Measurements from ENCODE around the gene PIK3C2A. TPM values are rescaled to one million over a fixed set of nuclear protein-coding genes. Genes with fewer than 3 reads are reported as not detected.
A peak's percentile ranks its signal among the peaks of the same experiment; 100 is the strongest.

PIK3C2A gene
- total and polyA plus RNA-seq, 2 donors (not counting 3 experiments of a cell fraction or from before 2014, with no cell fraction given): 33.7 to 142 TPM

GRCh38 chr11:17209939-17210245, 2.1 kb upstream of the PIK3C2A start:
- CTCF ChIA-PET: interaction anchor here (0.7 to 3.6 kb wide), 11 partner anchors 8 to 424 kb away, joined by 3 to 34 read pairs (median 4); no protein-coding TSS in a partner anchor
- peak overlapping the region; percentile 84 for H3K9ac ChIP-seq (replicated peaks; ENCODE audit: extremely low read depth, insufficient read depth, low read length)

More at GRCh38 chr11:17209939-17210245, 2.1 kb upstream of the PIK3C2A start:
- Histone ChIP-seq H2AFZ (ENCODE audit: low read depth, low read length) (no peak overlapping the region), H3K79me2 (ENCODE audit: control insufficient read depth, insufficient read depth, low read length) (peaks cover 28% of the 10 kb centered on the region), H3K4me3 (replicated peaks in 1 of 3; ENCODE audit: insufficient read depth in 1 of 3, low read depth in 1 of 3, low read length in 3 of 3) (peak overlapping the region in 1 of 3 experiments; percentile 69), H3K27ac (ENCODE audit: insufficient read depth, low read depth, low read length) (peak overlapping the region; percentile 98), H3K4me2 (ENCODE audit: insufficient read depth, low read length) (peak overlapping the region; percentile 100), H3K9me3 (replicated peaks; ENCODE audit: control insufficient read depth, insufficient read depth, low read length) (peaks cover 2% of the 10 kb centered on the region), H3K4me1 (ENCODE audit: control insufficient read depth, extremely low read depth, insufficient read depth, low read length) (peaks cover 28% of the 10 kb centered on the region), H3K9me1 (replicated peaks; ENCODE audit: control insufficient read depth, extremely low read depth, insufficient read depth, low read length) (no peaks in the 10 kb centered on the region), H4K20me1 (replicated peaks; ENCODE audit: control insufficient read depth, extremely low read depth, insufficient read depth, low read length) (peaks cover 5% of the 10 kb centered on the region), H3K36me3 (ENCODE audit: control insufficient read depth in 2 of 2, extremely low read depth in 1 of 2, insufficient read depth in 2 of 2, low read length in 2 of 2) (no peaks in the 10 kb centered on the region), H3K27me3 (ENCODE audit: control insufficient read depth in 2 of 2, insufficient read depth in 2 of 2, low read length in 2 of 2) (no peaks in the 10 kb centered on the region)
- dilution Hi-C loops (cut with MboI; ENCODE audit: extremely low pct_ligation_motif_present, low sequenced_read_pairs): no loop called here
- DNase-seq (ENCODE audit: low read depth, low spot score) (no peak), FAIRE-seq (no peak)
- POLR2A ChIA-PET: interaction anchor here (0.7 to 3.0 kb wide), 5 partner anchors 14 to 144 kb away, joined by 3 to 36 read pairs (median 6); partner anchors contain the start of gene NUCB2
- intact Hi-C loops (cut with micrococcal nuclease): loop anchor here (1.0 to 5.0 kb wide), 7 partner anchors 14 to 1112 kb away; partner anchors contain the start of genes GTF2H1, HPS5, NUCB2 and RPS13
- no peak for TF ChIP-seq CTCF (IDR thresholded peaks at IDR 0.05; ENCODE audit: extremely low read depth in 1 of 2, insufficient read depth in 1 of 2, low read depth in 1 of 2, low read length in 2 of 2)
- TF ChIP-seq MYC (IDR thresholded peaks at IDR 0.05; ENCODE audit: low read depth, low read length): no peak
- no peak for TF ChIP-seq FOS (IDR thresholded peaks at IDR 0.05; ENCODE audit: borderline replicate concordance, insufficient read depth, low read length)
- no peak for TF ChIP-seq EZH2 (IDR thresholded peaks at IDR 0.05; ENCODE audit: borderline replicate concordance, low read depth, low read length, severe bottlenecking)
- TF ChIP-seq GATA2 (IDR thresholded peaks at IDR 0.05; ENCODE audit: insufficient read depth, insufficient read length, low read depth, low read length): no peak
- no peak for TF ChIP-seq POLR2AphosphoS5 (IDR thresholded peaks at IDR 0.05; ENCODE audit: insufficient read depth, low read depth, low read length)
- TF ChIP-seq JUN (IDR thresholded peaks at IDR 0.05; ENCODE audit: borderline replicate concordance, insufficient read depth, insufficient read length, low read depth): no peak
- no peak for TF ChIP-seq MAX (IDR thresholded peaks at IDR 0.05; ENCODE audit: insufficient read depth, insufficient read length)
- TF ChIP-seq POLR2A (IDR thresholded peaks at IDR 0.05; ENCODE audit: low read depth, low read length): no peak
- TSS peak; percentile 46 for BruUV-seq (replicated peaks)
